Ascending aorta (tissue), 2 donors: ENCODE measurements around the gene PPIF. TPM values are rescaled to one million over a fixed set of nuclear protein-coding genes. Genes with fewer than 3 reads are reported as not detected.
A peak's percentile ranks its signal among the peaks of the same experiment; 100 is the strongest.

Experiments
- DNase-seq, 2 donors: peaks; one replicate each; pipeline ENCODE4 v3.0.0-alpha.2; 2019; ENCODE audit warnings: low spot score in 2 of 2
- H3K27ac ChIP-seq, 2 donors: fragments of 200-600 bp; sonication (generic); one replicate each; pipeline ENCODE4 v1.5.1; 2016 to 2017; ENCODE audit warnings: mild to moderate bottlenecking in 1 of 2
- H3K27me3 ChIP-seq: fragments of 200-600 bp; sonication (generic); one replicate; pipeline ENCODE4 v1.5.1; 2017
- H3K36me3 ChIP-seq, 2 donors: fragments of 200-600 bp; sonication (generic); one replicate each; pipeline ENCODE4 v1.5.1; 2016
- H3K4me1 ChIP-seq, 2 donors: fragments of 200-600 bp; sonication (generic); one replicate each; pipeline ENCODE4 v1.5.1; 2016 to 2017; ENCODE audit warnings: mild to moderate bottlenecking in 1 of 2
- H3K4me3 ChIP-seq, 2 donors: fragments of 200-600 bp; sonication (generic); one replicate each; pipeline ENCODE4 v1.5.1; 2016 to 2017; ENCODE audit warnings: mild to moderate bottlenecking in 1 of 2
- H3K9me3 ChIP-seq, 2 donors: fragments of 200-600 bp; sonication (generic); one replicate each; pipeline ENCODE4 v1.5.1; 2016
- CTCF ChIP-seq, 3 experiments: fragments of 200-600 bp in 2 of 3; fragments of 450-650 bp in 1 of 3; sonication (generic) in 2 of 3; IDR thresholded peaks; one replicate each; pipeline ENCODE4 v1.5.1; 2016 to 2019; ENCODE audit warnings: antibody characterized with exemption in 3 of 3, mild to moderate bottlenecking in 1 of 3, moderate library complexity in 1 of 3
- intact Hi-C: fragments of 100-400 bp; cut with DNase I; formaldehyde crosslinking; loops from one replicate; pipeline ENCODE4 v1.15.1; 2023
- total RNA-seq: library from RNA; depleted of rRNA; stranded (reverse); fragments of >200 nt; gene quantifications from one replicate; pipeline ENCODE4 v1.1.0, GENCODE V29; 2016

The PPIF gene
- total RNA-seq, 1 donor from 2014 or later = 172 TPM

- DNase-seq = no peak
- peaks cover 42 to 82% of the 10 kb centered on the region in 2 donors for H3K4me1 ChIP-seq
Measured at GRCh38 chr10:79400146-79401004, 53.1 kb downstream of the PPIF start.

GRCh38 chr10:79401015-79401921 lies 54.0 kb downstream of the PPIF start:
- Histone ChIP-seq H3K27me3 (no peaks in the 10 kb centered on the region), H3K27ac (peak overlapping the region; percentile 87 to 88), H3K4me3 (no peak overlapping the region), H3K36me3 (no peaks in the 10 kb centered on the region), H3K4me1 (peaks cover 45 to 91% of the 10 kb centered on the region in 2 donors), H3K9me3 (no peaks in the 10 kb centered on the region)
- intact Hi-C loops = loop anchor here (1.0 kb wide), 3 partner anchors 21 to 155 kb away; partner anchors contain the start of gene ZCCHC24
- peak in 1 of 2 donors; percentile 90 for DNase-seq
- no peak for TF ChIP-seq CTCF (IDR thresholded peaks at IDR 0.05)

More at GRCh38 chr10:79400146-79401004, 53.1 kb downstream of the PPIF start:
- H3K27ac ChIP-seq = peak overlapping the region; percentile 87 to 88
- intact Hi-C loops = loop anchor here (1.0 kb wide), 3 partner anchors 20 to 154 kb away; partner anchors contain the start of gene ZCCHC24
- H3K4me3 ChIP-seq = peak overlapping the region in 1 of 2 donors; percentile 6
- no peaks in the 10 kb centered on the region for H3K36me3 ChIP-seq
- TF ChIP-seq CTCF (IDR thresholded peaks at IDR 0.05) = peak in 2 of 3 experiments; percentile 37 to 54
- no peaks in the 10 kb centered on the region for H3K27me3 ChIP-seq
- H3K9me3 ChIP-seq = no peaks in the 10 kb centered on the region

- Histone ChIP-seq H3K4me3 (no peak overlapping the region), H3K9me3 (no peaks in the 10 kb centered on the region), H3K27me3 (no peaks in the 10 kb centered on the region), H3K4me1 (peaks cover 47 to 94% of the 10 kb centered on the region in 2 donors), H3K36me3 (no peaks in the 10 kb centered on the region), H3K27ac (peak overlapping the region; percentile 87 to 88)
- intact Hi-C loops = no loop called here
- no peak for DNase-seq
- TF ChIP-seq CTCF (IDR thresholded peaks at IDR 0.05) = no peak
Measured at GRCh38 chr10:79402625-79402946, 55.3 kb downstream of the PPIF start.

- no peak for TF ChIP-seq CTCF (IDR thresholded peaks at IDR 0.05)
- Histone ChIP-seq H3K4me3 (no peak overlapping the region), H3K27me3 (no peaks in the 10 kb centered on the region)
Measured at GRCh38 chr10:79402951-79403350, 55.7 kb downstream of the PPIF start.

GRCh38 chr10:79403441-79404230 lies 56.4 kb downstream of the PPIF start:
- no peak for TF ChIP-seq CTCF (IDR thresholded peaks at IDR 0.05)
- no peaks in the 10 kb centered on the region for H3K9me3 ChIP-seq
- H3K4me1 ChIP-seq = peaks cover 43 to 95% of the 10 kb centered on the region in 2 donors
- intact Hi-C loops = no loop called here
- no peak for DNase-seq
- peak overlapping the region; percentile 87 to 88 for H3K27ac ChIP-seq
- no peaks in the 10 kb centered on the region for H3K36me3 ChIP-seq
- H3K4me3 ChIP-seq = no peak overlapping the region
- H3K27me3 ChIP-seq = no peaks in the 10 kb centered on the region

More at GRCh38 chr10:79402951-79403350, 55.7 kb downstream of the PPIF start:
- DNase-seq = no peak
- H3K4me1 ChIP-seq = peaks cover 45 to 95% of the 10 kb centered on the region in 2 donors
- no peaks in the 10 kb centered on the region for H3K36me3 ChIP-seq
- intact Hi-C loops = no loop called here
- no peaks in the 10 kb centered on the region for H3K9me3 ChIP-seq
- H3K27ac ChIP-seq = peak overlapping the region; percentile 87 to 88
